ENCODE data around the gene UBXN4.

DNA sequence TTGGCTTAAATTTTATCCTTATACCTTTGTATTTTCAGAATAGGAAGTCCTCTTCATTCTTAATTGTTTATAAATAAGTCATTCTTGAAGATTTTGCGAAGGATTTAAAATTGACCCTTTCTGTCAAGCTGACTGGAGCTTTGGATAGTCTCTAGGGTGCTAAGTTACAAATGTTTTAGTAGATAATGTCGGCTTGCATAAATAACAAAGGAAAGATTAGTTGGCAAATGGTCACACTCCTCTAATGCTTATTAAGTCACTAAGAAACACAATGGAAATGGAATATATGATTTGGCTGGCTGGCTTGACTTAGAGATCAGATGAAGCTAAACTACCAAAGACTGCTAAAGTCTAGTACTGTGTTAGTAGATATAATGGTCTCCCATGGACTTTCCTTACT is 40.6 kb downstream of the UBXN4 start:
- TF ChIP-seq EZH2phosphoT487 (IDR thresholded peaks at IDR 0.05; ENCODE audit: borderline replicate concordance, low read depth, low read length) (no peak), CTCF (conservative IDR thresholded peaks at IDR 0.05; ENCODE audit: low read length) (no peak)

Data from OCI-LY7 (cell line).